ENCODE measurements around the gene SSR2. TPM values are rescaled to one million over a fixed set of nuclear protein-coding genes. Genes with fewer than 3 reads are reported as not detected.

SSR2 gene
- total RNA-seq, 4 donors from 2014 or later, result 51.2 to 275 (median 168) TPM

GRCh38 chr1:156014829-156015228 lies 5.9 kb downstream of the SSR2 start:
- Histone ChIP-seq H3K36me3 (peaks cover 0 to 54% (median 27%) of the 10 kb centered on the region in 4 donors), H3K27ac (no peak overlapping the region), H3K9me3 (no peaks in the 10 kb centered on the region), H3K27me3 (no peaks in the 10 kb centered on the region), H3K4me3 (no peak overlapping the region), H3K4me1 (peaks cover 3 to 10% (median 5%) of the 10 kb centered on the region in 4 donors)
- in situ Hi-C loops (cut with MboI; ENCODE audit: low pct_ligation_motif_present in 1 of 4, low pct_unique_long_range_greater_than_20kb in 1 of 4, low sequenced_read_pairs in 3 of 4) (no loop called here), intact Hi-C loops (cut with DNase I; ENCODE audit: low total_unique reads) (no loop called here)
- TF ChIP-seq EP300 (IDR thresholded peaks at IDR 0.05; ENCODE audit: low read depth) (no peak), CTCF (IDR thresholded peaks at IDR 0.05) (no peak), POLR2AphosphoS5 (IDR thresholded peaks at IDR 0.05) (no peak), POLR2A (IDR thresholded peaks at IDR 0.05) (no peak)
- WGBS, 2 donors (ENCODE audit: low coverage in 1 of 2), result 94 to 100% methylated on average over 4 to 7 of the region's 7 CpGs
- no peak for DNase-seq

- H3K4me3 ChIP-seq, result no peak overlapping the region
- 68 to 75% methylated on average over 4 of the region's 4 CpGs for WGBS, 2 donors (ENCODE audit: low coverage in 1 of 2)
- no peaks in the 10 kb centered on the region for H3K4me1 ChIP-seq
- intact Hi-C loops (cut with DNase I; ENCODE audit: low total_unique reads), result no loop called here
- H3K9me3 ChIP-seq, result no peaks in the 10 kb centered on the region
- H3K27me3 ChIP-seq, result no peaks in the 10 kb centered on the region
- peaks cover 0 to 68% (median 25%) of the 10 kb centered on the region in 4 donors for H3K36me3 ChIP-seq
- in situ Hi-C loops (cut with MboI; ENCODE audit: low pct_ligation_motif_present in 1 of 4, low pct_unique_long_range_greater_than_20kb in 1 of 4, low sequenced_read_pairs in 3 of 4), result no loop called here
- H3K27ac ChIP-seq, result no peak overlapping the region
- TF ChIP-seq POLR2A (IDR thresholded peaks at IDR 0.05) (no peak), EP300 (IDR thresholded peaks at IDR 0.05; ENCODE audit: low read depth) (no peak), CTCF (IDR thresholded peaks at IDR 0.05) (no peak), POLR2AphosphoS5 (IDR thresholded peaks at IDR 0.05) (no peak)
- no peak for DNase-seq
Measured at GRCh38 chr1:156012051-156012817, 8.5 kb downstream of the SSR2 start.

- Histone ChIP-seq H3K4me1 (peaks cover 0 to 14% (median 7%) of the 10 kb centered on the region in 4 donors), H3K9me3 (no peaks in the 10 kb centered on the region), H3K36me3 (peaks cover 0 to 59% (median 20%) of the 10 kb centered on the region in 4 donors), H3K27me3 (no peaks in the 10 kb centered on the region), H3K4me3 (no peak overlapping the region), H3K27ac (no peak overlapping the region)
- intact Hi-C loops (cut with DNase I; ENCODE audit: low total_unique reads), result no loop called here
- 61 to 66% methylated on average over 3 of the region's 3 CpGs for WGBS, 2 donors (ENCODE audit: low coverage in 1 of 2)
- TF ChIP-seq EP300 (IDR thresholded peaks at IDR 0.05; ENCODE audit: low read depth) (no peak), CTCF (IDR thresholded peaks at IDR 0.05) (no peak), POLR2A (IDR thresholded peaks at IDR 0.05) (no peak), POLR2AphosphoS5 (IDR thresholded peaks at IDR 0.05) (no peak)
- no peak for DNase-seq
- in situ Hi-C loops (cut with MboI; ENCODE audit: low pct_ligation_motif_present in 1 of 4, low pct_unique_long_range_greater_than_20kb in 1 of 4, low sequenced_read_pairs in 3 of 4), result no loop called here
Measured at GRCh38 chr1:156009404-156009803, 11.3 kb downstream of the SSR2 start.

- no peak for TF ChIP-seq POLR2A (IDR thresholded peaks at IDR 0.05)
- TF ChIP-seq POLR2AphosphoS5 (IDR thresholded peaks at IDR 0.05), result no peak
- TF ChIP-seq CTCF (IDR thresholded peaks at IDR 0.05), result no peak
- TF ChIP-seq EP300 (IDR thresholded peaks at IDR 0.05; ENCODE audit: low read depth), result no peak
- Histone ChIP-seq H3K4me3 (no peak overlapping the region), H3K27ac (no peak overlapping the region), H3K4me1 (peaks cover 0 to 28% (median 11%) of the 10 kb centered on the region in 4 donors), H3K9me3 (no peaks in the 10 kb centered on the region), H3K27me3 (no peaks in the 10 kb centered on the region), H3K36me3 (peaks cover 0 to 34% (median 13%) of the 10 kb centered on the region in 4 donors)
- intact Hi-C loops (cut with DNase I; ENCODE audit: low total_unique reads) (no loop called here), in situ Hi-C loops (cut with MboI; ENCODE audit: low pct_ligation_motif_present in 1 of 4, low pct_unique_long_range_greater_than_20kb in 1 of 4, low sequenced_read_pairs in 3 of 4) (no loop called here)
- WGBS, 2 donors (ENCODE audit: low coverage in 1 of 2), result 78 to 100% methylated on average over 1 to 7 of the region's 7 CpGs
- no peak for DNase-seq
Measured at GRCh38 chr1:156006666-156007376, 13.9 kb downstream of the SSR2 start.

Data from transverse colon (tissue), 4 donors.